Peyer's patch (tissue), 4 donors: ENCODE measurements around the gene SEPTIN12. TPM values are rescaled to one million over a fixed set of nuclear protein-coding genes. Genes with fewer than 3 reads are reported as not detected.

Source experiments
- DNase-seq, 3 donors: peaks; one replicate each; pipeline ENCODE4 v3.0.0-alpha.2; 2017 to 2019
- H3K27ac ChIP-seq, 4 donors: fragments of 200-600 bp; sonication (generic); one replicate each; pipeline ENCODE4 v1.5.1; 2016 to 2019
- H3K27me3 ChIP-seq, 2 donors: fragments of 200-600 bp; sonication (generic); one replicate each; pipeline ENCODE4 v1.5.1; 2019
- H3K36me3 ChIP-seq, 3 donors: fragments of 200-600 bp; sonication (generic); one replicate each; pipeline ENCODE4 v1.5.1; 2016 to 2019
- H3K4me1 ChIP-seq, 4 donors: fragments of 200-600 bp; sonication (generic); one replicate each; pipeline ENCODE4 v1.5.1; 2016 to 2019
- H3K4me3 ChIP-seq, 4 donors: fragments of 200-600 bp; sonication (generic); 1 replicate in 3 of 4; 2 replicates in 1 of 4; pipeline ENCODE4 v1.5.1; 2016 to 2019; ENCODE audit warnings: mild to moderate bottlenecking in 1 of 4
- H3K9me3 ChIP-seq, 4 donors: fragments of 200-600 bp; sonication (generic); one replicate each; pipeline ENCODE4 v1.5.1; 2016 to 2019; ENCODE audit warnings: mild to moderate bottlenecking in 1 of 4
- POLR2A ChIP-seq, 2 donors: fragments of 450-650 bp; IDR thresholded peaks; one replicate each; pipeline ENCODE4 v1.5.1; 2017; ENCODE audit warnings: antibody characterized with exemption in 2 of 2, mild to moderate bottlenecking in 2 of 2, moderate library complexity in 2 of 2
- total RNA-seq, 4 donors: library from RNA; depleted of rRNA; stranded (reverse); fragments of >200 nt; gene quantifications; one replicate each; pipeline ENCODE4 v1.1.0, GENCODE V29; 2016
- TF ChIP-seq, protein P1 (sequence below), 6 experiments: fragments of 450-650 bp in 4 of 6; fragments of 200-600 bp in 2 of 6; sonication (generic) in 1 of 6; IDR thresholded peaks; one replicate each; pipeline ENCODE4 v1.5.1; 2017 to 2019; ENCODE audit warnings: antibody characterized with exemption in 6 of 6, mild to moderate bottlenecking in 3 of 6, moderate library complexity in 1 of 6

Gene SEPTIN12
- total RNA-seq, 4 donors from 2014 or later = not detected

- Histone ChIP-seq H3K4me1 (peaks cover 6 to 25% (median 8%) of the 10 kb centered on the region in 4 donors), H3K9me3 (no peaks in the 10 kb centered on the region), H3K27ac (peak overlapping the region in 1 of 4 donors; percentile 11), H3K27me3 (no peaks in the 10 kb centered on the region), H3K36me3 (peaks cover 0 to 26% (median 0%) of the 10 kb centered on the region in 3 donors), H3K4me3 (no peak overlapping the region)
- TF ChIP-seq POLR2A (IDR thresholded peaks at IDR 0.05) = no peak
- TF ChIP-seq, protein P1, sequence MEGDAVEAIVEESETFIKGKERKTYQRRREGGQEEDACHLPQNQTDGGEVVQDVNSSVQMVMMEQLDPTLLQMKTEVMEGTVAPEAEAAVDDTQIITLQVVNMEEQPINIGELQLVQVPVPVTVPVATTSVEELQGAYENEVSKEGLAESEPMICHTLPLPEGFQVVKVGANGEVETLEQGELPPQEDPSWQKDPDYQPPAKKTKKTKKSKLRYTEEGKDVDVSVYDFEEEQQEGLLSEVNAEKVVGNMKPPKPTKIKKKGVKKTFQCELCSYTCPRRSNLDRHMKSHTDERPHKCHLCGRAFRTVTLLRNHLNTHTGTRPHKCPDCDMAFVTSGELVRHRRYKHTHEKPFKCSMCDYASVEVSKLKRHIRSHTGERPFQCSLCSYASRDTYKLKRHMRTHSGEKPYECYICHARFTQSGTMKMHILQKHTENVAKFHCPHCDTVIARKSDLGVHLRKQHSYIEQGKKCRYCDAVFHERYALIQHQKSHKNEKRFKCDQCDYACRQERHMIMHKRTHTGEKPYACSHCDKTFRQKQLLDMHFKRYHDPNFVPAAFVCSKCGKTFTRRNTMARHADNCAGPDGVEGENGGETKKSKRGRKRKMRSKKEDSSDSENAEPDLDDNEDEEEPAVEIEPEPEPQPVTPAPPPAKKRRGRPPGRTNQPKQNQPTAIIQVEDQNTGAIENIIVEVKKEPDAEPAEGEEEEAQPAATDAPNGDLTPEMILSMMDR (IDR thresholded peaks at IDR 0.05) = no peak
- DNase-seq = no peak
Observed at GRCh38 chr16:4799171-4799855, 11.2 kb upstream of the SEPTIN12 start.

- no peaks in the 10 kb centered on the region for H3K9me3 ChIP-seq
Observed at GRCh38 chr16:4798456-4798855, 10.3 kb upstream of the SEPTIN12 start.

DNA sequence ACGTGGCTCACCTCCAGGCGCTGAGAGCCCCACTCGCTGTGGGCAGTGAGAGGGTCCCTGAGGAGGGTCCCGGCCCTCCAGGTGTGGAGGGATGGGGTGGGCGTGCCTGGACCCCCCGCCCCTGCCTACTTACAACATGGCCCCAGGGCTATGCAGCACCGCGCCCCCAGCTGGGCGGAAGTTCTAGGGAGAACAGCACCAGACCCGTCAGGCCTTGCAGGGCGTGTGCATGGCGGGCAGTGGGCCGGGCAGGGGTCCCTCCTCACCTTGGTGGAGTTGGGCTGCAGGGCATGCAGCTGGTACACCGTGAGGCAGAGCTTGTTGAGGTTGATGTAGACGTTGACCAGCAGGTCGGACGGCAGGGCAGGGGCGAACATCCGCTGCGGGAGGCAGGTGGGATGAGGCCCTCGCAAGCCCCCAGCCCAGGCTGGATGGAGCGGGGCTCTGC, 9.7 kb upstream of the SEPTIN12 start:
- H3K27ac ChIP-seq = peak overlapping the region in 2 of 4 donors; percentile 23 to 25
- DNase-seq = no peak
- TF ChIP-seq, protein P1 (IDR thresholded peaks at IDR 0.05) = no peak
- TF ChIP-seq POLR2A (IDR thresholded peaks at IDR 0.05) = no peak
- peaks cover 0 to 25% (median 0%) of the 10 kb centered on the region in 3 donors for H3K36me3 ChIP-seq
- H3K9me3 ChIP-seq = no peaks in the 10 kb centered on the region
- H3K4me1 ChIP-seq = peaks cover 6 to 24% (median 8%) of the 10 kb centered on the region in 4 donors
- H3K4me3 ChIP-seq = no peak overlapping the region
- no peaks in the 10 kb centered on the region for H3K27me3 ChIP-seq

More at GRCh38 chr16:4798456-4798855, 10.3 kb upstream of the SEPTIN12 start:
- no peak overlapping the region for H3K27ac ChIP-seq
- TF ChIP-seq, protein P1 (IDR thresholded peaks at IDR 0.05) = no peak
- TF ChIP-seq POLR2A (IDR thresholded peaks at IDR 0.05) = no peak
- H3K4me1 ChIP-seq = peaks cover 6 to 25% (median 8%) of the 10 kb centered on the region in 4 donors
- peaks cover 0 to 25% (median 0%) of the 10 kb centered on the region in 3 donors for H3K36me3 ChIP-seq
- no peaks in the 10 kb centered on the region for H3K27me3 ChIP-seq
- no peak for DNase-seq
- no peak overlapping the region for H3K4me3 ChIP-seq

DNA sequence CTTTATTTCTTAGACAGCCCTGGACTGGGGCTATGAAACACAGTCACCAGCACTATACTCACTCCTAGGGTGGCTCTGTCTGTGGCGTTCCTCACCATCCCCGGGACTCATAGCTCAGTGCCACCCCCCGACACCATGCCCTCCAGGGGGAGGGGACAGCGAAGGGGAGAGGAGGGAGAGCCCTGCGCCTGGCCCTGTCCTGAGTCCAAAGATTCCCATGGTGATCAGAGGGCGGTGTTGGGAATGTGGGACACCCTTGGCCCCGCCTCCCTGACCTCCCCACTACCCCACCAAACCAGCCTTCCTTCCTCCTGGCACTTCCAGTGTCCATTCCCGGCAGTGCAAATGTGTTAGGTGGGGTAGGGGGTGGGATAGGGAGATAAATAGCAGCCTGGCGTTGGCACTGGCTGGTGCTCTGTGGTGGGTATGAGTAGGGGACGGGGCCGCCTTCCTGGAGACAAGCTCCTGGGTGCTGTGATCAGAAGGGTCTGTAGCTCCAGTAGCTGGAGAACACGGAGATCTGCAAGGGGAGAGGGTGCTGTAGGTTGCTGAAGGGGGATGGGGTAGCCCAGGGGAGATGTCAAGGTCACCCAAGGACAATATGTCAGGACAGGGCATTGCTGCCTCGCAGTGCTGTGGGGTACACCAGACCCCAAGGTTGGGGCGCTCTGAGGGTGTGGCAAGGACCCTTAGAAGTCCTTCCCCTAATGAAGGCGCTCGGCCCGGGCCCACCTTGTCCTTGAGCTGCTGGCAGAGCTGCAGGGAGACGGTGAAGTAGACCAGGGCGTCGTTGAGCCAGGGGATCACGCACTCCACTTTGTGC, 9.0 kb upstream of the SEPTIN12 start:
- Histone ChIP-seq H3K27me3 (no peaks in the 10 kb centered on the region), H3K27ac (peak overlapping the region in 3 of 4 donors; percentile 23 to 74 (median 73)), H3K4me1 (peaks cover 6 to 24% (median 8%) of the 10 kb centered on the region in 4 donors), H3K36me3 (peaks cover 0 to 25% (median 0%) of the 10 kb centered on the region in 3 donors), H3K4me3 (peak overlapping the region in 1 of 4 donors; percentile 57), H3K9me3 (no peaks in the 10 kb centered on the region)
- peak in 1 of 3 donors; percentile 76 for DNase-seq
- TF ChIP-seq, protein P1 (IDR thresholded peaks at IDR 0.05) = no peak
- no peak for TF ChIP-seq POLR2A (IDR thresholded peaks at IDR 0.05)

DNA sequence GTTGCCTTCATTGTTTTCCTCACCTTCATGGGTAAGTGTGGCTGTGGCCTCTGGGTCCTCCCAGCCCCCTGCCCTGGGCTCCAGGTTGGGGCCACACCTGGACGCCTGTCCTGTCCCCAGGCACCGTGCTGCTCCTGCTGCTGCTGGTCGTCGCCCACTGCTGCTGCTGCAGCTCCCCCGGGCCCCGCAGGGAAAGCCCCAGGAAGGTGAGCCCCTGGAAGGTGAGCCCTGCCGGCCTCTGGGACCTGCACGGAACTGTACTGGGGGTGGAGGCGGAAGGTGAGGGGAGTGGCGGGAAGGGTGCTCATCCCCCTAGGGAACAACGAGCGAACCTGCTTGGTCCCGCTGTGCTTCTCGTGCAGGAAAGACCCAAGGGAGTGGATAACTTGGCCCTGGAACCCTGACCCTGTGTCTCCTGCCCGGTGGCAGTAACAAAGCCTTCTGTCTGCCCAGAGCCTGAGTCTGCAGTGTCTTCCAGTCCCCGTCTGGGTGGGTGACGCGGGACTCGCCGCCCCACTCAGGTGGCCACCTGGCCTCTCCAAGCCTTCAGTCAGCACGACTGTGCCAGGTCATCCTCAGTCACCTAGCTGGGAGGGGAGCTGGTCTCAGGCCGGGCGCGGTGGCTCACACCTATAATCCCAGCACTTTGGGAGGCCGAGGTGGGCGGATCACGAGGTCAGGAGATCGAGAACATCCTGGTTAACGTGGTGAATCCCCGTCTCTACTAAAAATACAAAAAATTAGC, 7.9 kb upstream of the SEPTIN12 start:
- no peak for DNase-seq
- TF ChIP-seq POLR2A (IDR thresholded peaks at IDR 0.05) = no peak
- TF ChIP-seq, protein P1 (IDR thresholded peaks at IDR 0.05) = no peak
- Histone ChIP-seq H3K27me3 (no peaks in the 10 kb centered on the region), H3K4me1 (peaks cover 0 to 15% (median under 1%) of the 10 kb centered on the region in 4 donors), H3K36me3 (peaks cover 0 to 25% (median 0%) of the 10 kb centered on the region in 3 donors), H3K4me3 (peak overlapping the region in 3 of 4 donors; percentile 37 to 69 (median 57)), H3K27ac (peak overlapping the region in 3 of 4 donors; percentile 73 to 81 (median 74)), H3K9me3 (no peaks in the 10 kb centered on the region)
